Prostate gland (tissue), 2 donors: ENCODE data around the gene NOP56.

Source experiments
- CTCF ChIP-seq, 4 experiments: fragments of 200-600 bp in 2 of 4; fragments of 450-650 bp in 2 of 4; sonication (generic) in 2 of 4; IDR thresholded peaks; 1 replicate in 3 of 4; 2 replicates in 1 of 4; pipeline ENCODE4 v1.5.1; 2016 to 2019; ENCODE audit warnings: antibody characterized with exemption in 4 of 4, mild to moderate bottlenecking in 2 of 4, moderate library complexity in 2 of 4
- POLR2A ChIP-seq: fragments of 450-650 bp; IDR thresholded peaks from one replicate; pipeline ENCODE4 v1.6.1; 2016; ENCODE audit warnings: antibody characterized with exemption, mild to moderate bottlenecking
- POLR2AphosphoS5 ChIP-seq: sonication (generic); formaldehyde crosslinking; IDR thresholded peaks from one replicate; pipeline ENCODE4 v1.6.1; 2017; ENCODE audit warnings: antibody characterized with exemption

GRCh38 chr20:2612073-2612472 lies 40.4 kb upstream of the NOP56 start:
- no peak for TF ChIP-seq POLR2AphosphoS5
- no peak for TF ChIP-seq CTCF (IDR thresholded peaks at IDR 0.05)
- TF ChIP-seq POLR2A, result no peak
